HG03066 (cell line): Measurements from ENCODE around the gene ZNF79.
"Not testable (repeated sequence)": the region's sequence is repeated elsewhere in the genome, so short reads cannot be mapped to it uniquely, and the experiment has no call there.

ENCODE experiments used
- ATAC-seq: cut with Tn5 transposase; IDR thresholded peaks from one replicate; pipeline ENCODE4 v1.9.1; 2021; ENCODE audit warnings: low read depth; ENCODE audit not compliant: unreplicated experiment

ZNF79 gene

GRCh38 chr9:127451608-127451857, 27.4 kb downstream of the ZNF79 start:
- no peak for ATAC-seq

- no peak for ATAC-seq
Measured at GRCh38 chr9:127451858-127452656, 27.9 kb downstream of the ZNF79 start.

DNA sequence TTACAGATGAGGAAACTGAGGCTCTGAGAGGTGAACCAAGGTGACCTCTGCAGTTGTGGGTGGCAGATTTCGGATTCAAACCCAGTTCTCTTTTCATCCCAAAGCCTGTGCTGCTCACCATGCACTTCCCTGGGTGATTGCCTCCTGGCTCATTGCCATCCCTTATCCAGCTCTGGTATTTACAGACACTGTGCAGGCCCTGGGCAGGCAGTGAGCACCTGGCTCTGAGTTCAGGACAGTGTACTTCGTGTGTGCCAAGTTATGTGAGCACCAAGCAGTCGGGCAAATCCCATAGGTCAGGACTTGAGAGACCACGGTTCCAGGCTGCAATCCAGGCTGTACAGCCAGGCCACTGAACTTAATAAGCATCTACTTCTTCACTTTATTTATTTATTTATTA, 28.5 kb downstream of the ZNF79 start:
- no peak for ATAC-seq

- no peak for ATAC-seq
Measured at GRCh38 chr9:127455324-127455992, 31.3 kb downstream of the ZNF79 start.

DNA sequence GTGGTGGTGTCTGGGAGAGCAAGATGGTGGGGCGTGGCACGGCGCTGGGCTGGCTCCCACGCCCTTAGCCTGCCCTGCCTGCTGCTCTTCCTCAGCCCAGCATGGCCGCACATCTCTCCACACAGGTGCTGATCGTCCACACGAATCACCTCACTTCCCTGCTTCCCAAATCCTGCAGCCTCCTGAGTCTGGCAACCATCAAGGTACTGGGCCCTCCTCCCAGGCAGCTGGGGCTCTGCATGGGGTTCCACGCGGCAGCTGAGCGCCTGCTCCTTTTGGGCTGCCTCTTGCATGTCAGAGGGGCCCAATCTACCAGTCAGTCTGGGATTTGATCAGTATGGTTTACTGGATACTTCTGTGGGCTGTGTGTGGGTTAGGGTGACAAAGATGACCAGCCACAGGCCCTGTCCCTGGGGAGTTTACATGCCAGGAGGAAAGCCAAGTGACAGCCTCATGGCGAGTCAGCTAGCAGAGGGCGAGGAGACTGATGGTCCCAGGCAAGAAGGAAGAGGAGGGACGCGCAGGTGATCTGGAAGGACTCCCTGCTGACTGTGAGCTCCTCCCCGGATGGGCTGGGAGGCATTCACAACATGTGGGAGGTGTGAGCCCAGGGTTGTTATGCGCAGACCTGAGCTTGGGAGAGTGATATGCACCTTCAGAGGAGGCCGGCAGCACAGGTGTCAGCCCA, 33.2 kb downstream of the ZNF79 start:
- ATAC-seq: no peak

GRCh38 chr9:127458921-127459320, 34.7 kb downstream of the ZNF79 start:
- ATAC-seq: no peak

DNA sequence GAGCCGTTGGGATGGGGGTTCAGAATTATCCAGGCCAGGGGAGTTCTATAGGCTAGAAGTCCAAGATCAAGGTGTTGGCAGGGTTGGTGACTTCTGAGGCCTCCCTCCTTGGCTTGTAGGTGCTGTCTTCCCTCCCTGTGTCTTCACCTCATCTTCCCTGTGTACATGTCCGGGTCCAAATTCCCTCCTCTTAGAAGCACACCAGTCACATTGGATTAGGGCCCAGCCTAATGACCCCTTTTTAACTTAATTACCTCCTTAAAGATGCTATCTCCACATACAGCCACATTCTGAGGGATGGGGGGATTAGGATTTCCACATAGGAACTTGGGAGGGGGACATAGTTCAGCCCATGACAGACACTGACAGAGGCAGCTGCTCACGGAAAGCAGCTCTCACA, 39.2 kb downstream of the ZNF79 start:
- ATAC-seq: no peak

GRCh38 chr9:127463911-127464310, 39.7 kb downstream of the ZNF79 start:
- ATAC-seq: no peak

GRCh38 chr9:127466407-127466917, 42.3 kb downstream of the ZNF79 start:
- ATAC-seq: not testable (repeated sequence)

DNA sequence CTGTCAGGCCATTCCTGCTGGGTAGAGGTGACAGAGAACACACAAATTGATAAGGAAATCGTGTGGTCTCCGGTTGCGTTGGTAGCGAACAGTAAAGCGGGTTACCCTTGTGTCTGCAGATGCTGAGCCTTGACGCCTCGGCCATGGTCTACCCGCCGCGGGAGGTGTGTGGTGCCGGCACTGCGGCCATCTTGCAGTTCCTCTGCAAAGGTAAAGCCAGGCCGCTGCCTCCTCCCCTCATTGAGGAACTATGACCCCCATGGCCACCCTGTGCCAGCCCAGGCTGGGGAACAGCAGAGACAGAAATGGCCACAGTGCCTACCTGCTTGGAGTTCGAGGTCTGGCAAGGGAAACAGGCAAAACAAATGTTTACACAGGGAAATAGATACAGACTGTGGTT, 43.4 kb downstream of the ZNF79 start:
- no peak for ATAC-seq

GRCh38 chr9:127470662-127471061, 46.5 kb downstream of the ZNF79 start:
- no peak for ATAC-seq

DNA sequence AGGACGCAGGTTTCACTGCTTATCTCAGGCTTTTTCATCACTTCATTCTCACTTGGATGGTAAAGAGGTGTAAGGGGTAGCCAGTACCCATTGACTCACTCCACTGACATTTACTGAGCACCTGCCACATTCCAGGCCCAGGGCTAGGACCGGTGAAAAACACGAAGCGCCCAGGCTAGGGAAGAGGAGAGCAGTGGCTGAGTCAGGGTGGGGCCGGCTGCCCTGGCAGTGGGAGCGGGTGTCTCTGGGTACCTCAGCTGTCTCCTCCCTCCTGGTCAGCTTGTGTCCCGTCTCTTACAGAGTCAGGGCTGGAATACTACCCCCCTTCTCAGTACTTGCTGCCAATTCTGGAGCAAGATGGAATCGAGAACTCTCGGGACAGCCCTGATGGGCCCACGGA, 49.3 kb downstream of the ZNF79 start:
- ATAC-seq: no peak

DNA sequence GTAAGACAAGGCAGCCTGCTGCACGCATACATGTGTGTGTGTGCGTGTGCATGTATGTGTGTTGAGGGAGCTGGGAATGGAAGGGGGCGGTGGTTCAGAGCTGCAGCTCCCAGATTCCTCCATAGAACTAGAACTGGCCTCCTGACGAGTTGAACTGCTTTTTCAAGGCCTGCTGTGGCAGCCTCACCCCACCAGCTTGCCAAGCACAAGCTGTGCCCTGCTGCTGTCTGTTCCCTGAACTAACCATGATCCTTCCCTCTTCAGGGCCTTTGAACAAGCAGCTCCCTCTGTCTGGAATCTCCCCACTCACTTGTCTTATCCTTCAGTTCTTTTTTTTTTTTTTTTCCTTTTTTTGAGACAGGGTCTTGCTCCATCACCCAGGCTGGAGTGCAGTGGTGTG, 49.8 kb downstream of the ZNF79 start:
- no peak for ATAC-seq

DNA sequence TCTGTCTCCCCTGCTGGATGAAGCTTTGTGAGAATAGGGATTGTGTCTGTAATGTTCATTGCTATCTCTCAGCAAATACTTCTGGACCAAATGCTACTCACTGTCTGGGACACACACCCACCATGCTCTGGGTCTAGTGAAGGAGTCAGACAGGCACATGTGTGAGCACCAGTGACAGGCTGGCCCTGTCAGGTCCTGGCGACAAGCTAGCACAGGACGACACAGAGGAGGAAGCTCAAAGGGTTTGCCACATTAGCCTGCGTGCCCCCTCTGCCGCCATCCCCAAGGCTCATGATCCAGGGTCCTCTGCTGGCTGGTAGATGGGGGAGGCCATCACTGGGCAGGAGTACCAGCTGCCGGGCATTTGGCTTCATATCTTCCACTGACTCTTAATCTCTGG, 50.4 kb downstream of the ZNF79 start:
- ATAC-seq: no peak

GRCh38 chr9:127479507-127480081, 55.4 kb downstream of the ZNF79 start:
- ATAC-seq: no peak

DNA sequence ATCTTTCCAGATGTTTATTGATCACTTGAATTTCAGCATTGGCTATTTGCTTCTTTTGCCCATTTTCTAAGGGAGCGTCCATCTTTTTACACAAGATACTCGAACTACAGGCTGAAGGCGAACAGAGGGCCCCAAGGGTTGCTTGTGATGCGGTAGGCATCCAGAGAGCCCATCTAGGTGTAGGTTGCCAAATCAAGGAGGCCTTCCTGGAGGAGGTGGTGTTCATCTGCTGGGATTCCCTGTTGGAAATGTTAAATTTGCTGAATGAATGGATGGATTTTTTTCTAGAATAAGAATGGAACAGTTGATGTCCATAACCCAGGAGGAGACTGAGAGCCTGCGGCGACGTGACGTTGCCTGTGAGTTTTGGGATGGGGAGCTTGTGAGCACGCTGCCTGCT, 58.5 kb downstream of the ZNF79 start:
- ATAC-seq: no peak

- no peak for ATAC-seq
Measured at GRCh38 chr9:127485995-127486394, 61.8 kb downstream of the ZNF79 start.

DNA sequence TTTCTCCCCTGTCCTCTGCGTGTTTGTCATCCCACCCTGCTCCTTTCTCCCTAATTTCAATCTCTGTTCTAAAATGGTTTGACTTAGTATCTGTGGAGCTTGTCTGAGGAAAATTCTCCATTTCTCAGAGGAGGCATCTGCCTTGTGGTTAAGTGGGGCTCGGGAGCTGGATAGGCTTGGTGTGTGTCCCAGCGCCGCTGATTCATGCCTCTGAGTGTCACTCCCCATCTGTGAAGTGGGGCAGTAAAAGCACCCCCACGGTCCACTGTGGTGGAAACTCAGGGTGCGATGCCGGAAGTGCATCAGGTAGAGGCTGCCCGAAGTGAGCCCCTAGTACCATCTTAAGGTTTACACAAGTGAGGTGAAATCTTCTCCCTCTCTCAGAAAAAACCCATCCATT, 64.8 kb downstream of the ZNF79 start:
- ATAC-seq: no peak

GRCh38 chr9:127489471-127490115, 65.4 kb downstream of the ZNF79 start:
- ATAC-seq: no peak

DNA sequence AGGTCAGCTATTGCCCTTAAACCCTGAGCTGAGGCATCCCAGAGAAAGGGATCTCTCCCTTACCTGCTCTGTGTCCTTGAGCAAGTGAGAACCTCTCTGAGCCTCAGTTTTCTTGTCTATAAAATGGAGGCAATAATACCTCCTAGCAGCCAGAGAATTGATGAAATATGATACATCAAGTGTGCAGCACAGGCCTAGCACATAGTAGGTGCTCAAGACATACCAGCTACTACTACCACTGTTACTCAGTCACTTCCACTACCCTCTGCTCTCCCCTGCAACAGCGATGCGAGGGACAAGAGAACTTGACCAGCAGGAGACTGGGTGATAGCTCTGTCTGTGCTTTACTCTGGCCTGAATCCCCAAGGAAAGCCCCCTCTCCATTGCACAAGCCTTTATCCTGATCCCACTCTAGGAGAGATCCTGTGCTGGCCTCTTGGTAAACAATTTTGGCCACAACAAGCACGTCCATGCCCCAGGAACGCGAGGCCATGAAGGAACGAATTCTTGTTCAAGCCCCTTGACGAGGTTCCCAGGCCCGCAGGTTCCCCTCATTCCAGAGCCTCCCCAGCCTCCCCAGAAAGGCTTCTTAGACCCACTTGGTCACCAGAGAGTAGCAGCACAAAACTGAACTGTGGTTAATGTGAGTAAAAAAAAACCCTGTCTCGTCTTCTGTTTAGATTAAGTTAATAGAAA, 66.5 kb downstream of the ZNF79 start:
- ATAC-seq: no peak
